HG03439 (cell line): ENCODE results near the gene THSD4.

Experiments
- ATAC-seq: cut with Tn5 transposase; IDR thresholded peaks from one replicate; pipeline ENCODE4 v1.9.1; 2021; ENCODE audit warnings: mild to moderate bottlenecking, moderate library complexity; ENCODE audit not compliant: unreplicated experiment

Gene THSD4

DNA sequence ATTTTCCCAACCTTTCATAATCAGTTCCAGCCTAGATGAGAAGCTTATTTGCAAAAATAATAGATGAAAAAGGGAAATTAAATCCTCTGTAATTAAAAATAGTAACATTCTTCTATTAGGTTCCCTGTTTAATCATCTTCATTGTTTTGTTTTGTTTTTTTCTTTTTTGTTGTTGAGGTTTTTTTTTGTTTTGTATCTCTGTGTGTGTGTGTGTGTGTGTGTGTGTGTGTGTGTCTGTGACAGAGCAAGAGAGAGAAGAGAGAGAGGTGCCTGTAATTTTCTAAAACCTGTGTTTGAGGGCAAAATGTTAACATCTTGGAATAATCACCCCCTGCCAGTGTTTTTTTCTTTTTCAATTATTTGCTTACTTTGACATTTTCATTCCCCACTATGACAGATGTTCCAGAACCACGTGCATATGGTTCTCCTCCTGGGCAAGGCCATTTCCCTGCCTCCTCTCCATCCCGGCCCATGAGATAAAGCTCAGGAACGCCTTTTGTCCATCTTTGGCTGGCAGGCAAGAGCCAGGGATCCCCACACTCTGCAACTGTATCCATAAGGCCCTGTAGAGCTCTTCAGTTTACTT lies 573.3 kb downstream of the THSD4 start:
- no peak for ATAC-seq

GRCh38 chr15:71691081-71691457 lies 575.8 kb downstream of the THSD4 start:
- no peak for ATAC-seq

DNA sequence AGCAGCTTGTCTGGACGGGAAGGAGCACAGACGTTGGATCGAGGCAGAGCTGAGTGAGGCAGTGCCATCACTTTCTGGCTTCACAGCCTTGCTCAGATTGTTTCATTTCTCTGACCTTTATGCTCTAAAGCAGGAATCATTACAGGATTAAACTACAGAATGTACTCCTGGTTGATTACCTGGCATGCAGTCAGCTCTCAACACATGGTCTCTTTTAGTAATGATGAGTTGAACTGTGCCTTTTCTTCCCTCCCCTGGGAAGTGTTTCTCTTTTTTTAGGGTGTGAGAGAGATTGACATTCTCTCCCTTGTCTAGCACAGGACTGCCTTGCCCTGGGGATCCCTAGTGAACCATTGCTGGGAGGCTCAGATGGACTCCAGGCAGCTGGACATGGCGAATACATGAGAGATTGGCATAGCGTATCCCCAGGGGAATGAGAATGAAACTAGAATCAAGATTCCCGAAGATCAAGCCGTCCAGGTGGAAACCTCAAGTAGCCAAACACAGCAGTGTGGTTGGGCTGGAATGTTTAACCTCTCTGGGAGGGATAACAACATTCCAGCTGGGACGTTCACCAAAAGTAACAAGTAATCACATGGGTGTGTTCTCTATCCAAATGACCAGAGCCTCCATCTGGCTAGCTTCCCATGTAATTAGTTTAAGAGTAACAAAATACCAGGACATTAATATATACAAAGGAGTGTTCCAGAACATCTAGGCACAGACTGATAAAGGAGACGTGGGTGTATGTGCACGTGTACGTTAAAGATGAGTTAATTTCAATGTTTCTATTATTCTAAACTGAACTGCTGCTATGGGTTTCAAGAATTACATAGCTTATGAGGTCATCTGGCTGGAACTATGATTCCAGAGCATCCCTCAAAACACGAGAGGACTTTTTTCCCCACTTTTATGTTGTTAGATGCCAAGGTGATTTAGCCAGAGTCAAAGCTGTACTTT lies 576.5 kb downstream of the THSD4 start:
- ATAC-seq = no peak

- ATAC-seq = no peak
Observed at GRCh38 chr15:71697236-71697635, 582.0 kb downstream of the THSD4 start.

- no peak for ATAC-seq
Observed at GRCh38 chr15:71698030-71698429, 582.8 kb downstream of the THSD4 start.

- no peak for ATAC-seq
Observed at GRCh38 chr15:71698742-71699141, 583.5 kb downstream of the THSD4 start.

GRCh38 chr15:71699977-71700376 lies 584.7 kb downstream of the THSD4 start:
- no peak for ATAC-seq

DNA sequence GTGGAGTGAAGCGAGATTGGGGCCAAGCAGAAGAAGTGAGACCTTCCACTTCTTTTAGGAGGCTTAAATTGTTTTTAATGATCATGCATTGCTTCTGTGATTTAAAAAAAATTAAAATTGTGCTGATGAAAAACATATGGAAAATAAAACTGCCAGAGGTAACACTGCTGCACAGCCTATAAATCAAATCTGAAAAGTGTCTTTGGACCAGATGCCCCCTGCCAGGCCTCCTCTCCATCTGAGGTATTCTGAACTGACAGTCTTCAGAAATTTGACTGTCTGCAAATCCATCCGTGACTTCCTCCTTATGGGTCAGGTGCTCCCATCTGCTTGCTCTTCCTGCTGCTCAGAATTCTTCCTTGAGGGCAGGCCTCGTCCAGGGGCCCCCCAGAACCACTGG lies 586.5 kb downstream of the THSD4 start:
- ATAC-seq = no peak

DNA sequence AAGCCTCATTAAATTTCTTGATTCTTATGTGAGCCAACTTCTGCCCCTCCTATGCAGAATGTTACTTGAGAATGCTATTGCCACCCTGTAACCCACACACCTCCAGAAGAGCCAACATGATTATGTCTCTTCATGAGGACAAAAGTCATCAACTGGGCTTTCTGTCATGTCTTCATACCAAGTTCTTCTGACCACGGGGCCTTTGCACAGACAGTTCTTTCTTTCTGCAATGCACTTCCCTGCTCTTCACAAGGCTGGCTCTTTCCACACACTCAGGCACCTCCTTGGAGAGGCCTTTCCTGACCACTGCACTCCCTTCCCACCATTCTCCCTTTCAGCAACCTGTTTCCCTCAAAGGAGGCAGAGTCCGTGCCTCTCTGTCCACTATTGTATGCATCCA lies 587.2 kb downstream of the THSD4 start:
- ATAC-seq = no peak

- ATAC-seq = no peak
Observed at GRCh38 chr15:71705151-71705550, 589.9 kb downstream of the THSD4 start.

DNA sequence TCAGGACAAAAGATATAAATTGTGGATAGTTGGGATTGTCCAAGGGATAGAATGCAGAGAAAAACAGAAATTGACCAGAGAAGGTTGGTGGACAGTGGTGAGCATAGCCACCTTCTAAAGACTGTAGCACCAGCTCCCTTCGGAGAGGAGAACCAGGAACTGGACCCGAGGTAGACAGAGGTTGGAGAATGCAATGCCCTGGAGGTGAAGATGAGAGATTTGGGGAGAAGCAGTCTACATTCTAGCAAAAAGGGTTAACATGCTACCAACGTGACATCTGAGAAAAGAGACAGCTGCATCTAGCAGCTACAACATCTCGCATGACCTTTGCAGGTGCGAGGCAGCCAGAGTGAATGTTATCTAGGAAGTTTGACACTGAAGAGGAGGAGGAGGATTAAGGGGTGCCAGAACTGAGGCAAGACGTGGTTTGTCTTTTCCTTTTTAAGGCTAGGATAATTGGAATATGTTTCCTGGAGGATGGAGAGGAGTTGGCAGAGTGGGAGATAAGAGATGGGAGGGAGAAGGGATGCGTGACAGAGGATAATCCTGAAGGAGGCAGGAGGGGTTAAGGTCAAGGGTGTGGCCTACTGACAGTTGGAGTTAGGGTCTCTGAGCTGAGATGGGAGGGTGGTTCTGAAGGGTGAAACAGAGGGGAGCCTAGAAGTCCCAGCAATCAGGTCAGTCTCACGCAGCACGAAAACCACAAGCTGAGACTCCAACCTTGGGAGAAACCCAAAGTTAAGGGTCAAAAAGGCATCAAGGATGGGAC lies 591.4 kb downstream of the THSD4 start:
- ATAC-seq = no peak

- ATAC-seq = no peak
Observed at GRCh38 chr15:71707230-71708050, 592.2 kb downstream of the THSD4 start.

GRCh38 chr15:71708051-71708429 lies 592.8 kb downstream of the THSD4 start:
- no peak for ATAC-seq

DNA sequence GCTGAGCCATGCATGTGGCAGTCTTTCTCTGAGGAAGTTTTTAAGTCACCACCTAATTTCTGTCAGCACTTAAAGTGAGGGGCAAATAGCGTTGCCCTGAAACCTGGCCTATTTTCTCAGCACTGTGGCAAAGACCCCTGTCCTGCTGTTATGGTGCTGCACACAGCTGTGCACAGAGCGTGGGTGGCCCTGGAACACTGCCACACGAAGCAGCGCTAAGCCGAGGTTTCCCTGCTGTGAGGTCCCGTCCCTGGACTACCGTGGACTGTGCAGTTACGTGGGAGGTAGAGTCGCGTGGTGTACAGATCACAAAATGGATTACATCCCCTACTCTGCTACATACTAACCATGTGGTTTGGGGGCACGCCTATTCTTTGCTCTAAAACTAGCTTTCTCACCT lies 593.5 kb downstream of the THSD4 start:
- no peak for ATAC-seq

- ATAC-seq = no peak
Observed at GRCh38 chr15:71709808-71710418, 594.6 kb downstream of the THSD4 start.

- no peak for ATAC-seq
Observed at GRCh38 chr15:71712182-71712581, 596.9 kb downstream of the THSD4 start.

- ATAC-seq = no peak
Observed at GRCh38 chr15:71713191-71713809, 598.0 kb downstream of the THSD4 start.

DNA sequence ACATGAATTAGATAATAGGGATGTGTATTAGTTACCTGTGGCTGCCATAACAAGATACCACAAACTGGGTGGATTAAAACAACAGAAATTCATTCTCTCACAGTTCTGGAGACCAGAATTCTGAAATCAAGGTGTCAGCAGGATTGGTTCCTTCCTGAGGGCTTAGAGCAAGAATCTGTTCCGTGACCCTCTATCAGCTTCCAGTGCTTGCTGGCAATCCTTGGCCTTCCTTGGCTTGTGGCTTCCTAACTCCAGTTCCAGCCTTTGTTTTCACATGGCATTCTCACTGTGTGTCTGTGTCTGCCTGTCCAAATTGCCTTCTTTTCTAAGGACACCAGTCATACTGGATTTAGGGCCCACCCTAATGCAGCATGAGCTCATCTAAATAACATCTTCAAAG lies 600.6 kb downstream of the THSD4 start:
- ATAC-seq = no peak

- no peak for ATAC-seq
Observed at GRCh38 chr15:71716990-71717389, 601.7 kb downstream of the THSD4 start.
